Measurements from ENCODE around the gene CDH22.

The CDH22 gene

GRCh38 chr20:46268662-46269061 is 39.6 kb downstream of the CDH22 start:
- peaks cover 17% of the 10 kb centered on the region for H3K4me1 ChIP-seq
- no peak overlapping the region for H3K4me3 ChIP-seq (ENCODE audit: low read depth, low read length)
- H2AFZ ChIP-seq, result no peak overlapping the region
- H3K27ac ChIP-seq, result no peak overlapping the region
- no peak overlapping the region for H3K9ac ChIP-seq
- H3K9me3 ChIP-seq (ENCODE audit: control insufficient read depth, low read length), result no peaks in the 10 kb centered on the region
- TF ChIP-seq, protein P1, sequence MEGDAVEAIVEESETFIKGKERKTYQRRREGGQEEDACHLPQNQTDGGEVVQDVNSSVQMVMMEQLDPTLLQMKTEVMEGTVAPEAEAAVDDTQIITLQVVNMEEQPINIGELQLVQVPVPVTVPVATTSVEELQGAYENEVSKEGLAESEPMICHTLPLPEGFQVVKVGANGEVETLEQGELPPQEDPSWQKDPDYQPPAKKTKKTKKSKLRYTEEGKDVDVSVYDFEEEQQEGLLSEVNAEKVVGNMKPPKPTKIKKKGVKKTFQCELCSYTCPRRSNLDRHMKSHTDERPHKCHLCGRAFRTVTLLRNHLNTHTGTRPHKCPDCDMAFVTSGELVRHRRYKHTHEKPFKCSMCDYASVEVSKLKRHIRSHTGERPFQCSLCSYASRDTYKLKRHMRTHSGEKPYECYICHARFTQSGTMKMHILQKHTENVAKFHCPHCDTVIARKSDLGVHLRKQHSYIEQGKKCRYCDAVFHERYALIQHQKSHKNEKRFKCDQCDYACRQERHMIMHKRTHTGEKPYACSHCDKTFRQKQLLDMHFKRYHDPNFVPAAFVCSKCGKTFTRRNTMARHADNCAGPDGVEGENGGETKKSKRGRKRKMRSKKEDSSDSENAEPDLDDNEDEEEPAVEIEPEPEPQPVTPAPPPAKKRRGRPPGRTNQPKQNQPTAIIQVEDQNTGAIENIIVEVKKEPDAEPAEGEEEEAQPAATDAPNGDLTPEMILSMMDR (IDR thresholded peaks at IDR 0.05), result no peak
- H3K36me3 ChIP-seq (ENCODE audit: control insufficient read depth, insufficient read depth, low read length), result no peaks in the 10 kb centered on the region
- no peaks in the 10 kb centered on the region for H3K27me3 ChIP-seq (ENCODE audit: control insufficient read depth, insufficient read depth, low read length)
- no peaks in the 10 kb centered on the region for H3K79me2 ChIP-seq
- H3K4me2 ChIP-seq (ENCODE audit: low read length), result no peak overlapping the region

GRCh38 chr20:46268131-46268614 is 40.1 kb downstream of the CDH22 start:
- H3K79me2 ChIP-seq, result no peaks in the 10 kb centered on the region
- H3K36me3 ChIP-seq (ENCODE audit: control insufficient read depth, insufficient read depth, low read length), result no peaks in the 10 kb centered on the region
- H3K27ac ChIP-seq, result no peak overlapping the region
- H3K9ac ChIP-seq, result no peak overlapping the region
- H3K4me1 ChIP-seq, result peaks cover 17% of the 10 kb centered on the region
- TF ChIP-seq, protein P1 (IDR thresholded peaks at IDR 0.05), result no peak
- H3K4me2 ChIP-seq (ENCODE audit: low read length), result no peak overlapping the region
- H3K4me3 ChIP-seq (ENCODE audit: low read depth, low read length), result no peak overlapping the region
- no peaks in the 10 kb centered on the region for H3K9me3 ChIP-seq (ENCODE audit: control insufficient read depth, low read length)
- H3K27me3 ChIP-seq (ENCODE audit: control insufficient read depth, insufficient read depth, low read length), result no peaks in the 10 kb centered on the region
- no peak overlapping the region for H2AFZ ChIP-seq

DNA sequence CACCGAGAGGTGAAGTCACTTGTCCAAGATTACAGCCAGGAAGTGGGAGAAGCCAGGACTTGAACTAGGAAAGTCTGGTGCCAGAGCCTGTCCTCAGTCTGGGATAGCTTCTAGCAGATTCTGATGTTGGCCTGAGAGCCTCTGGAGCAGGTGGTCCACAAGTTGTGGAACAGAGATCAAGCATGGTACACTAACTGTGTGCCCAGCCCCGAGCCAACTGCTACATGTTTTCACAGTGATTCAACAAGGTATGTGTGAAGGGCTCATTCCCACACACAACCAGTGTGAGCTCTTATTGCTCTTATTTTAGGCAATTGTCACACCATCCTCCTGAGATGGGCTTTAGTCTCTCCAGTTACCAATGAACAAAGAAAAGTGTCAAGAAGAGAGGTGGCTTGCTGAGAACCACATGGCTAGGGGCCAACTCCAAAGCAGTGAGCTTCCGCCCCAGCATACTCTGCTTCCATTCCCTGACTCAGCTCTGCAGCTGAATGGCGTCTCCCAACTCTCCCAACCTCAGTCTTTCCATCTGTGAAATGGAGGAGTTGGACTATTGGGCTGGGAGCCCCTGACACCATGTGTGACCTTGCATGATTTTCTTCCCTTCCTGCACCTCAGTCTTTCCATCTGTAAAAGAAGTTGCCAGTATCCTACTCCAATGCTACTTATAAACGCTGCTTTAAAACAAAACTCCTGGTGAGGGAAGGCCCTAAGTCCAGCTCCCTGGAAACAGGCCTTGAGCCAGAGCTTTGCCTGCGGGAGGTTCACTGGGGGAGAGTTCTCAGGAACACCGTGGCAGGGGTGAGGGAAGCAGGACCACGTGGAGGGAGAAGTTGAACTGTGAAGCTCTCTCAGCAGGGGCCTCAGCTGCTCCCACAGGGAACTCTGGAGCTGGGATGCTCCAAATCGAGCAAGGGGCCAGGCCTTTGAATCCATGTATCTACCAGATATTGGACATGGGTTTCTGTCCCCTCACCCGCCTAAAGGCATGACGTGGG is 40.9 kb downstream of the CDH22 start:
- Histone ChIP-seq H3K79me2 (no peaks in the 10 kb centered on the region), H3K9me3 (ENCODE audit: control insufficient read depth, low read length) (no peaks in the 10 kb centered on the region), H3K9ac (no peak overlapping the region), H3K4me2 (ENCODE audit: low read length) (no peak overlapping the region), H3K27ac (no peak overlapping the region), H3K4me3 (ENCODE audit: low read depth, low read length) (no peak overlapping the region), H3K4me1 (peaks cover 17% of the 10 kb centered on the region), H2AFZ (no peak overlapping the region), H3K36me3 (ENCODE audit: control insufficient read depth, insufficient read depth, low read length) (no peaks in the 10 kb centered on the region), H3K27me3 (ENCODE audit: control insufficient read depth, insufficient read depth, low read length) (no peaks in the 10 kb centered on the region)
- TF ChIP-seq, protein P1 (IDR thresholded peaks at IDR 0.05), result no peak

DNA sequence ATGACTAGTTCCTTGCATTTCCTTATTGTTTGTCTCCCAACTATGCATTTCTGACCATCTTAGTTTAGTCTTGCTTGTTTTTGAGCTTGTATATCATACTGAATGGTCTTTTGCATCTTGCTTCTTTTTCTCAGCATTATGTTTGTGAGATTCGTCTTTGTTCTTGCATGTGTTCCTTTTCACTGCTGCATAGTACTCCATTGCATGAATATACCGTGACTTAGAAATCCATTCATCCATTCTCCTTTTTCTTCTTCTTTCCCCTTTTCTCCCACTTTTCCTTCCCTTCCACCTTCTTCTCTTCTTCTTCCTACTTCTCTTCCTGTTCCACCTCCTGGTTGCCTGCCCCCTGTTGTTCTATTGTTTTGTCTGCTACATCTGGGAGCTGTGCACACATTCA is 42.8 kb downstream of the CDH22 start:
- TF ChIP-seq, protein P1 (IDR thresholded peaks at IDR 0.05), result no peak
- Histone ChIP-seq H3K36me3 (ENCODE audit: control insufficient read depth, insufficient read depth, low read length) (no peaks in the 10 kb centered on the region), H3K4me1 (peaks cover 4% of the 10 kb centered on the region), H3K9me3 (ENCODE audit: control insufficient read depth, low read length) (no peaks in the 10 kb centered on the region), H3K9ac (no peak overlapping the region), H3K79me2 (no peaks in the 10 kb centered on the region), H3K4me2 (ENCODE audit: low read length) (no peak overlapping the region), H3K4me3 (ENCODE audit: low read depth, low read length) (no peak overlapping the region), H3K27ac (no peak overlapping the region), H2AFZ (no peak overlapping the region), H3K27me3 (ENCODE audit: control insufficient read depth, insufficient read depth, low read length) (no peaks in the 10 kb centered on the region)

Measured in parathyroid adenoma (tissue), 2 donors.